ENCODE results near the gene ZW10.
"Not testable (repeated sequence)": the region's sequence is repeated elsewhere in the genome, so short reads cannot be mapped to it uniquely, and the experiment has no call there.

ZW10 gene

GRCh38 chr11:113760241-113760640 is 13.3 kb downstream of the ZW10 start:
- DNase-seq, result no peak

GRCh38 chr11:113752932-113753331 is 20.6 kb downstream of the ZW10 start:
- no peak for DNase-seq

DNA sequence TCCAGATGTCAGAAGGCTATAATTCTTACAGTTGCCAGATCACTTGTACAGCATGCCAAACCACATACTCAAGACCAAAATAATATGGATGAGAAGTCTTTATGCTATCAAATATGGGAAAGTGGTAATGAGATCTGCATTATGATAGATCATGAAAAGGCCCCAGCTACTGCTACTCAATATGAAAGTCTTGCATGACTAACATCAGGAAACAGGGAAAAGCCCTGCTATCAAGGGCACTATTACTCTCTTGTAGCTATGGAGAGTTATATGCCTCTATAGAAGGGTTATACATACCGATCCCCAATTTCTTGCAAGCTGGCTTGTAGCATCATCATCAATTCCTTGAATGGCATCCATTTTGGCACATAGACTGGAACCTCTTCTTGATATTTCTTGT is 37.2 kb downstream of the ZW10 start:
- no peak for DNase-seq

- DNase-seq, result no peak
These were observed 41.4 kb downstream of the ZW10 start for GRCh38 chr11:113732092-113732491.

- DNase-seq, result peak; percentile 77
These were observed 42.4 kb downstream of the ZW10 start for GRCh38 chr11:113730887-113731726.

DNA sequence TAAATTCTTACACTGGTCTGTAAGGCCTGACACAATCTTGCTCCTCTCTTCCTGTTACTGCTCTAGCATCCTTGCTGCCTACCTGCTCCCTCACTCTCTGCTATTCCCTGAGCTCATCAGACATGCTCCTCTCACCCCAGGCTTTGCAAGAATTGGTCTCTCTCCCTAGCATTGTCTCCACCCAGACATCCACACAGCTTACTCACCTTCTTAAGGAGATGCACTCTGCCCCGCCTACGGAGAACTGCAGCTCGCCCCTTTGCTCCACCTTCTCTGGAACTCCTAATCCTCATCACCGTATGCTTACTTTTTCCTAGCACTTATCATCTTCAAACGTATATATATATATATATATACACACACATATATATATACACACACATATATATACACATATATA is 44.0 kb downstream of the ZW10 start:
- DNase-seq, result no peak

DNA sequence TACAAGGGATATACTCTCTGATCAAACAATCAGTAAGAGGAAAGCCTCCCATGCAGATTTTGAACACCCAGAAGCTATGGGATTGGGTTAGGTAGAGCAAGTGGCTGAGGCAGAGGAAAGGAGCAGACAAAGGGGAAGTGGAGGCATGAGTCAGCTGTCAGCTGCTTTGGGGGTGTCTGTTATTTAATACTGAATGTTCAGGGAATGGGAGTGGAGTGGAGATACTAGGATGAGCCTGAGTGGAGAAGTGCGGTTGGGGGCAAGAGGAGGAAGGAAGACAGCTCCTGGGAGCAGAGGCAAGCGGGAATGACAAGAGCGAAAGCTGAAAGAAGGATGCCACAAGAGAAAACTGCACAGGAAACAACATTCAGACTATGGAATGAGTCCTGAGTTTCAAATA is 44.7 kb downstream of the ZW10 start:
- DNase-seq, result no peak

GRCh38 chr11:113725913-113726312 is 47.6 kb downstream of the ZW10 start:
- DNase-seq, result no peak

DNA sequence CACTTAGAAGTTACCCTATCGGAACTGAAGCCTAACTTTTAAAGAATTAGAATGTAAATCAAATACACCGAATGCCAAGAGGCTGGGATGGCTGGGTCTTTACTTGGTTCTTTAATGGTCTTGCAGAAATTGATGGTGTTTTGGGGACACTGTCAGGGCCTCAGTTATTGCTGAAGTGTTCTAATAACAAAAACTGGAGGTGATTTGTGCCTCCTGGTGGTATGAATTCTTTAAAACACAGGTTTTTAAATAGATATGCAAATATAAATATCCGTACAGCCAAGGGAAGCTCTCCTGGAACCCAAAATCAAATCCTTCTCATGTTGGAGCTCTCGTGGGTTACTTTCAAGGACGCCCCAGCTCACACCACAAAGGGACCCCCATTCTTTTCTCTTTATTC is 48.1 kb downstream of the ZW10 start:
- DNase-seq, result no peak

GRCh38 chr11:113724778-113725177 is 48.7 kb downstream of the ZW10 start:
- DNase-seq, result no peak

DNA sequence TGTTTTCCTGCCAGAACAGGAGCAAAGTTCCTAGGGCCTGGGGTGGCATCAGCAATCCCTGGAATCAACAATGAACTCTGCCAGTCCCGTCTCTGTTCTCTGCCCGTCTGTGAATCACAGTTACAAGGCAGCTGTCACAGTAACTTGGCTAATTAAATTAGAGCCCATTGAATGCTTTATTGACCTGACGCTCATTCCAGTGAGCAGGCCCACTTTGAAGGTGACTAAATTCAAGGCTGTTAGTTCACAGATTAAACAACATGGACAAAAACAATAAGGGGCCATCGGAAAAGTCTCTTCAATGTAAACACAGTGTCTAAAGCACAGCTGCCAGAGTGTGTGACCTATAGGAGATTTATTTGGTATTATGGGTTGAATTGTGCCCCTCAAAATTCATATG is 49.7 kb downstream of the ZW10 start:
- no peak for DNase-seq

DNA sequence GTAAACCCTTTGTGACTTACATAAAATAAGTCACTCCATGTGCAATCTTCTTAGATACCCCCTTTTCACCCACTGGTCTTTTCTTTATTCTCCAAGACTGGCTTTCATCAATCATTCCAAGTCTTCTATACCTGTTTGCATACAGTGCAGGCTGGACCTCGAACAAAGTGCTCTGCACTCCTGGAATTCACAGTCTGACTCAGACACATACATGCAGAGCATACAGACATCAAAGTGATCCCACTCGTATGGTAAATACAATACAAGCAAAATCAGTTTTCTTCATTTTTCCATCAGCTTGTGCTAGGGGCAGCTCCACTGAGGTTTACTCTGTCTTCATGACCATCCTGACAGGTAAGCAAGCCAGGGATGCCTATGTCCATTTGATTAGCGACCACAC is 50.6 kb downstream of the ZW10 start:
- no peak for DNase-seq

DNA sequence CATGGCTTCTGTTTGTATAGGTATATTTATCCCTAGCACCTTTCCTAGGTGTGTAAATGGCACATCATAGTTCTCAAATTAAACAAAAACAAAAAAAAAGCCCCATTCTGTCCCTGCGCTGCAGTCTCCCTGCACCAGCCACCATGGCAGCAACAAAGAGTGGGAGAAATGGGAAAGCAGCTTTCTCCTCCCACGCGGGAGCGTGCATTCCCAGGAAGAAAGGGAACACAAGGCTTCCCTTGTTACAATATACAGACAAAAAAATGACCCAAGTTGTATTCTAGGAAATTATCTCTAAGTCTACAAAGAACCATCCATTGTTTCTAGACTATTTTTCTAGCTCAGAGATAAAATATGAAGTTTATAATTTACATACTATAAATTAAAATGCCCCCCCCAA is 51.3 kb downstream of the ZW10 start:
- no peak for DNase-seq

GRCh38 chr11:113721462-113722066 is 51.9 kb downstream of the ZW10 start:
- DNase-seq, result no peak

DNA sequence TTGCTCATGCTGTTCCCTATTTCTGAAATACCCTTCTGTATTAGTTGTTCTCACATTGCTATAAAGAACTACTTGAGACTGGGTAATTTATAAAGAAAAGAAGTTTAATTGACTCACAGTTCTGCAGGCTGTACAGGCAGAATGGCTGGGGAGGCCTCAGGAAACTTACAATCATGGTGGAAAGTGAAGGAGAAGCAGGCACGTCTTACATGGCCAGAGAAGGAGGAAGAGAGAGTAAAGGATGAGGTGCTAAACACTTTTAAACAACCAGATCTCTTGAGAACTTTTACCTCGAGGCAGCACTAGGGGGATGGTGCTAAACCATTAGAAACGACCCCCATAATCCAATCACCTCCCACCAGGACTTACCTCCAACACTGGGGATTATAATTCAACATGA is 53.0 kb downstream of the ZW10 start:
- DNase-seq, result not testable (repeated sequence)

DNA sequence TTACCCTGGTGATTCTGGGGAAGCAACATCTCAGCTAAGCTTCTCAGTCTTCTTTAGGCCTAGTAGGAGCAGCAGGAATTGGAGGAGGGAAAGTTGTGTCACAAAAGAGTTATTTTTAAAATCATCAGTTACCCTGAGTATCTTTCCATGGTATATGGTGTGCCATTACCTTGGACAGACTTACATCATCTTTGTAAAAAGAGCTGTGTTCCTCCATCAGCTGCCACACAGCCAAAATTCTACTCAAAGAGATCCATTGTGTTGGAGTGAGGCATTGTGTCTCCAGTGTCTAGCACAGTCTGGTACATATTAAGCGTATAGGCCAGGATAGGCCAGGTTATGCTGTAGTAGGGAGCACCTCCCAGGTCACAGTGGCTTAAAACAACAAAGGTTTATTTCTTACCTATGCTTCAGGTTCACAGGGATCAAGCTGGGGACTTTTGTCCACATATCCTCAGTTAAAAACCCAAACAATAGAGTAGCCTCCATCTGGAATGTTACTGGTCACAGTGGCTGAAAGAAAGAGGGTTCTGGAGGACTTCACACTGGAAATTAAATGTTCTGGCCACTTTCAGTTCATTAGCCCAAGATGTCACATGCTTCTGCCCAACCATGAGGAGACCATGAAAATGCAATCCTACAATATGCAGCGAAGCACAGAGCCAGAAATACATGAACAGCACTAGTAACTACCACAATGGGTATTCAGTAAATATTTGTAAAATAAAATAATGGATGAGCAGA is 57.4 kb downstream of the ZW10 start:
- DNase-seq, result no peak

DNA sequence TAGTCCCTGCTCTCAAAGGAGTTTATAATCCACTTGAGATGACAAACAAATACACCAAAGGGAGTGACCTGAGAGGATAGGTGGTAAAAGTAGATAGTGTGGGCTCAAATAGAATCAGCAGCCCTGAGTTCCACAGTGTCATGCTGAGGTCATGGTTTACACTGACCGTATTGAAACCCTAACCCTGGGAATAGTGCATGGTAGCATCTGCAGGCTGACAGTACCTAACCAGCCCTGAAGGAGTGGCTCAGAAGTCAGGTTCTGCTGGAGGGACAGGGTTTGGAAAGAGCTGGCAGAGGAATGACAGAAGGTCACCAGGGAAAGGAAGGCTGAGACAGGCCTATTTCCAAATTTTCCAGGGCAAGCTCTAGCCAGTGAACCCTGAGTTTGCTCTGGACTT is 58.2 kb downstream of the ZW10 start:
- no peak for DNase-seq

GRCh38 chr11:113710989-113711388 is 62.5 kb downstream of the ZW10 start:
- no peak for DNase-seq

DNA sequence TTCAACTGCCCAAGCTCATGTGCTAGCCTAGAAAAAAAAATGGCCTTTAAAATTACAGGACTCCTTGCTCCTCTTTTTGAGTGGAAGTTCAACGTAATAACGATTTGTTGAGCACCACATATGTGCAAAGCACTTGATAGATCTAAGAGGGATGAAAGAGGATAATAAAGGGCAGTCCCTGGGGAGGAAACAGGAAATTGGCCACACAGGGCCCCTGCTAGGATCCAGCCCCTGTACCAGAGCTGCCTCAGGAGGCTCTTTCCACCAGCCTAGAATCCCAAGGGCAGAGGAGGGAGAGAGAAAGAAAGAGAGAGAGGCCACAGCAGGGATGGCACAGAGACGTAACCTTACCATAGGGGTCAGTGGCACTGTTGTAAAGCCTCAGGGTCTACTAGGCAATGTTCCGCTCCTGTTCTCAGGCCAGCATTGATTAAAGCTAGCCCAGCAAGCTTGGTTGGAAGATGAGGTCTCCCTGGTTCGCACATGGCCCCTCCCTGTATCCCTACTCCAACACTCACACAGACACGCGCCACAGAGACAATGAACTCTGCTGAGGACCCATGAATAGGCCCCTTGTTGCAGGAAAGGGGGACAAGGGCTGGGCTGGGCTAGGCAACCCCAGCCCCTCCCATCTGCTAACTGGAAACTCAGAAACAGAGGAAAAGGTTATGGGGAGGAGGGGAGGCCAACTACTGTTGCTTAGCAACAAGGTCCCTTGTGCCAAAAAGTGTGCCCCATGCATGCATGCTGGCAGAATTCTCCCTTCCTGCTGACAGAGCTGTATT is 67.4 kb downstream of the ZW10 start, which contains the start of gene TMPRSS5:
TSS of gene TMPRSS5 (minus strand) at position 438 of the 785 bp plus-strand sequence. CDS start at position 354, 84 bp downstream.
- DNase-seq, result no peak

DNA sequence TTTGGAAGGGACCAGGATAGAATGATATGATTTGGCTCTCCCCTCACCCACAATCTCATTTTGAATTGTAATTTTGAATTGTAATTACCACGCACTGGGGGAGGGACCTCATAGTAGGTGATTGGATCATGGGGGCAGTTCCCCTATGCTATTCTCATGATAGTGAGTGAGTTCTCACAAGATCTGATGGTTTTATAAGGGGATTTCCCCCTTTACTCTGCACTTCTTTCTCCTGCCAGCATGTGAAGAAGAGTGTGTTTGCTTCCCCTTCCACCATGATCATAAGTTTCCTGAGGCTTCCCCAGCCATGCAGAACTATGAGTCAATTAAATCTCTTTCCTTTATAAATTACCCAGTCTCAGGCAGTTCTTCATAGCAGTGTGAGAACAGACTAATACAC is 69.9 kb downstream of the ZW10 start:
- not testable (repeated sequence) for DNase-seq

DNA sequence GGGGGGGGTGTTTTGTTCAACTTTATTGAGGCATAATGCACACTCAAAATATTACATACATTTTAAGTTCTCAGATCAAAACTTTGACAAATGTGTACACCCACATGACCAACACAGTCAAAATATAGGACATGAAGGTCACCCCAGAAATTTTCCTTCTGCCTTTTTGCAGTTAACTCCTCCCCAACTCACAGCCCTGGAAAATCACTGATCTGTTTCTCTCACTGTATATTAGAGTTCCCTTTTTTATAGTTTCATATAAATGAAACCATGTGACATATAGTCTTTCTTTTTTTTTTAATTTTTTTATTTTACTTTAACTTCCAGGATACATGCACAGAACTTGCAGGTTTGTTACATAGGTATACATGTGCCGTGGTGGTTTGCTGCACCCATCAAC is 72.0 kb downstream of the ZW10 start:
- DNase-seq, result no peak

DNA sequence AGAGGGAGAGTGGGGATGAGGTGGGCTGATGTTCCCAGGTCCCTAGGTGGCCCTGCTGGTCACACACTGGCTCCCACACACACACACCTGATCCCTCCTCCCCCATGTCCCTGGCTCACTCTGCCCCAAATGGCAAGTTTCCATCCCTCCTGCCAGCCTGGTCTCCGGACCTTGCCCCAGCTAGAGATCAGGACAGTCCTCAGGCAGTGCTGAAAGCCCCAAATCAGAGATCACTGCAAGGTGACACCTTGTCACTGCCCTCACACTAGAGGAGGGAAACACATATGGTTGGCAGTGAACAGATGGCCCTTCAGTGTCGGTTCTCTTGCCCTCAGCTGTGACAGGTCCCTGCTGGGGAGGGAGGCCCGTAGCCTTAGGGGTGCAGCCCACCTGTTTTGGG is 75.0 kb downstream of the ZW10 start:
- no peak for DNase-seq

Measured in NCI-H526 treated with DMSO at 0.1 percent for 48 hours (cell line).